Esophagus muscularis mucosa (tissue), 4 donors: Measurements from ENCODE around the gene PTPRT. TPM values are rescaled to one million over a fixed set of nuclear protein-coding genes. Genes with fewer than 3 reads are reported as not detected.

Experiments
- DNase-seq: peaks from one replicate; pipeline ENCODE4 v3.0.0-alpha.2; 2017; ENCODE audit errors: extremely low spot score
- H3K27ac ChIP-seq, 4 donors: fragments of 200-600 bp; sonication (generic); replicated peaks in 1 of 4; 1 replicate in 3 of 4; 2 replicates in 1 of 4; pipeline ENCODE4 v1.5.1; 2016 to 2019; ENCODE audit warnings: mild to moderate bottlenecking in 1 of 4
- H3K27me3 ChIP-seq, 4 donors: fragments of 200-600 bp; sonication (generic); one replicate each; pipeline versions ENCODE4 v1.5.1 to v1.6.0; 2016 to 2019
- H3K36me3 ChIP-seq, 4 donors: fragments of 200-600 bp; sonication (generic); one replicate each; pipeline ENCODE4 v1.5.1; 2016 to 2019
- H3K4me1 ChIP-seq, 4 donors: fragments of 200-600 bp; sonication (generic); one replicate each; pipeline ENCODE4 v1.5.1; 2016 to 2019
- H3K4me3 ChIP-seq, 4 donors: fragments of 200-600 bp; sonication (generic); 1 replicate in 2 of 4; 2 replicates in 2 of 4; pipeline ENCODE4 v1.5.1; 2016 to 2019; ENCODE audit warnings: mild to moderate bottlenecking in 4 of 4, moderate library complexity in 1 of 4
- H3K9me3 ChIP-seq, 4 donors: fragments of 200-600 bp; sonication (generic); 1 replicate in 3 of 4; 2 replicates in 1 of 4; pipeline ENCODE4 v1.5.1; 2016 to 2019
- EP300 ChIP-seq: sonication (generic); formaldehyde crosslinking; IDR thresholded peaks from one replicate; pipeline ENCODE4 v1.6.1; 2017; ENCODE audit warnings: antibody characterized with exemption
- POLR2A ChIP-seq: fragments of 450-650 bp; IDR thresholded peaks from one replicate; pipeline ENCODE4 v1.6.1; 2017; ENCODE audit warnings: antibody characterized with exemption, moderate library complexity, mild to moderate bottlenecking, low read depth
- POLR2AphosphoS5 ChIP-seq, 2 donors: sonication (generic); formaldehyde crosslinking; IDR thresholded peaks; one replicate each; pipeline ENCODE4 v1.6.1; 2017; ENCODE audit warnings: antibody characterized with exemption in 2 of 2
- WGBS: methylation state at CpG from one replicate; pipeline ENCODE4 v1.1.5; 2018; 5-methylcytosine and 5-hydroxymethylcytosine counted together
- intact Hi-C: fragments of 100-400 bp; cut with DNase I; formaldehyde crosslinking; loops from one replicate; pipeline ENCODE4 v1.15.1; 2023
- total RNA-seq, 4 donors: library from RNA; depleted of rRNA; stranded (reverse); fragments of >200 nt; gene quantifications; one replicate each; pipeline versions ENCODE4 v1.1.0 to v1.2.1, GENCODE V29; 2016
- TF ChIP-seq, protein P1 (sequence below), 3 experiments: fragments of 200-600 bp in 2 of 3; fragments of 450-650 bp in 1 of 3; sonication (generic) in 2 of 3; IDR thresholded peaks; one replicate each; pipeline ENCODE4 v1.5.1; 2017 to 2019; ENCODE audit warnings: antibody characterized with exemption in 3 of 3, mild to moderate bottlenecking in 2 of 3, moderate library complexity in 1 of 3

PTPRT gene
- total RNA-seq, 4 donors from 2014 or later = 0.06 to 0.39 TPM; not detected in 2

DNA sequence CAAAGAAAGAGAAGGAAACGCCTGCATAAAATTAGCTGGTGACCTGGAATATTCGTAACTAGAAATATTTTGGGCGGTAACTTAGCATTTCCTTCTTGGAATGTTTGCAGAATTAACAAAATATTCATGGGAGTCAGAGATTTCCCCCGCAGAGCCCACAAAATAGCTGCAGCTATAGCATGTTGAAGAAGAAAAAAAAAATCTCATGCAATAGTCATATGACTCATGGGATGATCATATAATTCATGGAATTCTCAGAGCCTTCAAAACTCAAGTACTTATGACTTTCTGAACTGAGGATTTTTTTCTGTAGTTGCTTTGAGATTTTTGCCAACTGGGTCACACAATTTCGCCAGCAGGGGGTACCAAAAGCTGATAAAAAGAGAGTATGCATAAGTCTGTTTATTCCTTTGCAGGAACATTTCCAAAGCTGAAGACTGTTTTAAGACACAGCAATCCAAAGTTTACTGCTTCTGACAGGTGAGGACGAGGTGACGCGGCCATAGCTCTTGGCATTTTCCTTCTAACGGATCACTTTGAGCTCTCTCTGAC lies 985.5 kb downstream of the PTPRT start:
- H3K9me3 ChIP-seq = no peaks in the 10 kb centered on the region
- WGBS = 55% methylated on average over 9 of the region's 9 CpGs
- peaks cover 0 to 21% (median 0%) of the 10 kb centered on the region in 4 donors for H3K27me3 ChIP-seq
- no peaks in the 10 kb centered on the region for H3K4me1 ChIP-seq
- no peak for DNase-seq
- intact Hi-C loops = no loop called here
- no peaks in the 10 kb centered on the region for H3K36me3 ChIP-seq
- no peak overlapping the region for H3K27ac ChIP-seq
- H3K4me3 ChIP-seq = no peak overlapping the region
- TF ChIP-seq POLR2A (no peak), EP300 (no peak), POLR2AphosphoS5 (IDR thresholded peaks at IDR 0.05) (no peak)
- TF ChIP-seq, protein P1, sequence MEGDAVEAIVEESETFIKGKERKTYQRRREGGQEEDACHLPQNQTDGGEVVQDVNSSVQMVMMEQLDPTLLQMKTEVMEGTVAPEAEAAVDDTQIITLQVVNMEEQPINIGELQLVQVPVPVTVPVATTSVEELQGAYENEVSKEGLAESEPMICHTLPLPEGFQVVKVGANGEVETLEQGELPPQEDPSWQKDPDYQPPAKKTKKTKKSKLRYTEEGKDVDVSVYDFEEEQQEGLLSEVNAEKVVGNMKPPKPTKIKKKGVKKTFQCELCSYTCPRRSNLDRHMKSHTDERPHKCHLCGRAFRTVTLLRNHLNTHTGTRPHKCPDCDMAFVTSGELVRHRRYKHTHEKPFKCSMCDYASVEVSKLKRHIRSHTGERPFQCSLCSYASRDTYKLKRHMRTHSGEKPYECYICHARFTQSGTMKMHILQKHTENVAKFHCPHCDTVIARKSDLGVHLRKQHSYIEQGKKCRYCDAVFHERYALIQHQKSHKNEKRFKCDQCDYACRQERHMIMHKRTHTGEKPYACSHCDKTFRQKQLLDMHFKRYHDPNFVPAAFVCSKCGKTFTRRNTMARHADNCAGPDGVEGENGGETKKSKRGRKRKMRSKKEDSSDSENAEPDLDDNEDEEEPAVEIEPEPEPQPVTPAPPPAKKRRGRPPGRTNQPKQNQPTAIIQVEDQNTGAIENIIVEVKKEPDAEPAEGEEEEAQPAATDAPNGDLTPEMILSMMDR (IDR thresholded peaks at IDR 0.05) = peak in 1 of 3 experiments; percentile 26

DNA sequence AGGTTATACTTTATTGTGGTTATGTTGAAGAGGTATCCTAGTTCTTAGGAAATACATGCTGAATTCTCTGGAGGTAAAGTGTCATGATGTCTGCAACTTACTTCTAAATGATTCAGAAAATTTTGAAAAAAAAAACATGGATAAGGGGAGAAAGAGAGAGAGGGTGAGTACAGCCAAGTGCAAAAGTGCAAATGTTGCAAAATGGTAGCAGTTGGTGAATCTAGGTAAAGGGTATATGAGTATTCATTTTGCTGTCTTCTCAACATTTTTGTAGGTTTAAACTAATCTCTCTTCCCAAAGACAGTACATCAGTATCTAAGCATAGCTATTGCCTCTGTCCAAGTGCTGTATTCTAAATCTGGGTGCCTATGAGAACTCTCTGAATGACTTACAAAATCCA lies 992.1 kb downstream of the PTPRT start:
- intact Hi-C loops = no loop called here
- no peak overlapping the region for H3K4me3 ChIP-seq
- no peaks in the 10 kb centered on the region for H3K9me3 ChIP-seq
- H3K27ac ChIP-seq = no peak overlapping the region
- H3K36me3 ChIP-seq = no peaks in the 10 kb centered on the region
- TF ChIP-seq EP300 (no peak), POLR2AphosphoS5 (IDR thresholded peaks at IDR 0.05) (no peak), POLR2A (no peak)
- TF ChIP-seq, protein P1 (IDR thresholded peaks at IDR 0.05) = no peak
- peaks cover 0 to 17% (median 0%) of the 10 kb centered on the region in 4 donors for H3K27me3 ChIP-seq
- DNase-seq = no peak
- H3K4me1 ChIP-seq = no peaks in the 10 kb centered on the region

DNA sequence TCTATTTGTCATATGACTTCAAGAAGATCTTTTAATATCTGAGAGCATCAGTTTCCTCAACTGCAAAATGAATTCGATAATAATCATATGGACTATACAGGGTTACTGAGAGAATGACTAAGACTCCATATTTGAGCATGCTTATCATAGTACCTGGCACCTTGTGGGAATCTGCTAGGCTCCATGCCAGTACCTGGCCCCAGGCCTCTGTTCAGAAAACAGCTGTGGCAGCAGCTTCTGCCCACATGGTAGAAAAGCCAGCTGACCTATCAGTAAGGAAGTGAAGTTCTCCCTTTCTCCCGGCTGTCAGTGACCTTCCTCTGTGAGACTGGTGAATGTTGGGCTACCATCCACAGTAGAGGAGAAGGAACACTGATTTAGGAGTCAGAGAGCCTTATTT lies 996.6 kb downstream of the PTPRT start:
- Histone ChIP-seq H3K4me1 (no peaks in the 10 kb centered on the region), H3K36me3 (no peaks in the 10 kb centered on the region), H3K27ac (no peak overlapping the region), H3K27me3 (no peaks in the 10 kb centered on the region), H3K9me3 (no peaks in the 10 kb centered on the region), H3K4me3 (no peak overlapping the region)
- 82% methylated on average over 2 of the region's 2 CpGs for WGBS
- TF ChIP-seq, protein P1 (IDR thresholded peaks at IDR 0.05) = no peak
- TF ChIP-seq POLR2AphosphoS5 (IDR thresholded peaks at IDR 0.05) (no peak), POLR2A (no peak), EP300 (no peak)
- DNase-seq = no peak
- intact Hi-C loops = no loop called here

DNA sequence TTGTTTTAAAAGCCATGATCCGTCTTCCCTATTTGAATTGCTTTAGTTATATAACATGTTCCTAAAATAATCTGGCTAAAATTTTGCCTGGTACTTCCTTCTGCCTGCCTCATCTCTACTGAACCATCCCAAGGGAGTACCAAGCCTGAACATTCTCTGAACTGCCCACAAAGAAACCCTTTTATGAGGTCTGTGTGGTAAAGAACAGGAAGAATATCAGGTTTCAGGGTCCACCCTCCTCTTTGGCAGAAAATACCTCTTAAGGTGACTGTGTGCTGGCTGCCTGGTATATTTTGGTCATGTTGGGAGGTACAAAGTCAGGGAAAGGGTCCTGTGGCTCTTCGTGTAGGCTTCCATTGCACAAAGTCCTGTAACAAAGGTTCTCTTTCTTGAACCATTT lies 997.4 kb downstream of the PTPRT start:
- WGBS = 27% methylated on average over 2 of the region's 2 CpGs
- no peak overlapping the region for H3K27ac ChIP-seq
- H3K27me3 ChIP-seq = no peaks in the 10 kb centered on the region
- DNase-seq = no peak
- intact Hi-C loops = no loop called here
- H3K9me3 ChIP-seq = no peaks in the 10 kb centered on the region
- TF ChIP-seq, protein P1 (IDR thresholded peaks at IDR 0.05) = no peak
- TF ChIP-seq EP300 (no peak), POLR2AphosphoS5 (IDR thresholded peaks at IDR 0.05) (no peak), POLR2A (no peak)
- H3K36me3 ChIP-seq = no peaks in the 10 kb centered on the region
- H3K4me1 ChIP-seq = no peaks in the 10 kb centered on the region
- H3K4me3 ChIP-seq = no peak overlapping the region
